GM12872 (cell line): Measurements from ENCODE around the gene FGF5.
A peak's percentile ranks its signal among the peaks of the same experiment; 100 is the strongest.

Experiments
- TF ChIP-seq, protein P1 (sequence below): IDR thresholded peaks from 3 replicates; pipeline ENCODE4 v1.5.1; 2011; ENCODE audit warnings: low read depth, mild to moderate bottlenecking, low read length, moderate library complexity; ENCODE audit not compliant: insufficient read depth

The FGF5 gene, protein sequence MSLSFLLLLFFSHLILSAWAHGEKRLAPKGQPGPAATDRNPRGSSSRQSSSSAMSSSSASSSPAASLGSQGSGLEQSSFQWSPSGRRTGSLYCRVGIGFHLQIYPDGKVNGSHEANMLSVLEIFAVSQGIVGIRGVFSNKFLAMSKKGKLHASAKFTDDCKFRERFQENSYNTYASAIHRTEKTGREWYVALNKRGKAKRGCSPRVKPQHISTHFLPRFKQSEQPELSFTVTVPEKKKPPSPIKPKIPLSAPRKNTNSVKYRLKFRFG

DNA sequence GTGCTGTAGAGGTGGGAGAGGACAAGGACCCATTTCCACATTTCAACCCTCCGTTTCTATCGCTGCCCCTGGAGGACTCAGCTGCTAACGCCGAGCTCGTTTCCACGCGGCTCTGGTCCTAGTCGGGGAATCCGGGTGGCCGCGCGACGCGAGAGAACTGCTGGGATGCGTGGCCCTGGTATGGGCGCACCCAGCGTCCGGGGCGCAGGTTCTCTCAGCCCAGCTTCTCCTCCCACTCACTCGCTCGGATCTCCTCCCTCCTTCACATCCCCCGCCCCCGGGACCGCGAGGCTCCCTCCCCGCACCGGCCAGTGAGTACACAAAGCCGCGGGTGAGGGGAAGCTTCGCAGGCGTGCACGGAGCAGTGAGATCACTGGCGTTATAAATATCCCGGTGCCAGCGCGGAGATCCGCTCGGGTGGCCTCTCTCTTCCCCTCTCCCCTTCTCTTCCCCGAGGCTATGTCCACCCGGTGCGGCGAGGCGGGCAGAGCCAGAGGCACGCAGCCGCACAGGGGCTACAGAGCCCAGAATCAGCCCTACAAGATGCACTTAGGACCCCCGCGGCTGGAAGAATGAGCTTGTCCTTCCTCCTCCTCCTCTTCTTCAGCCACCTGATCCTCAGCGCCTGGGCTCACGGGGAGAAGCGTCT is at the start of gene FGF5:
Gene FGF5, plus strand, starts transcription at position 412 of the 649 bp plus-strand sequence. Its CDS starts 161 bp downstream, at position 573.
- TF ChIP-seq, protein P1, sequence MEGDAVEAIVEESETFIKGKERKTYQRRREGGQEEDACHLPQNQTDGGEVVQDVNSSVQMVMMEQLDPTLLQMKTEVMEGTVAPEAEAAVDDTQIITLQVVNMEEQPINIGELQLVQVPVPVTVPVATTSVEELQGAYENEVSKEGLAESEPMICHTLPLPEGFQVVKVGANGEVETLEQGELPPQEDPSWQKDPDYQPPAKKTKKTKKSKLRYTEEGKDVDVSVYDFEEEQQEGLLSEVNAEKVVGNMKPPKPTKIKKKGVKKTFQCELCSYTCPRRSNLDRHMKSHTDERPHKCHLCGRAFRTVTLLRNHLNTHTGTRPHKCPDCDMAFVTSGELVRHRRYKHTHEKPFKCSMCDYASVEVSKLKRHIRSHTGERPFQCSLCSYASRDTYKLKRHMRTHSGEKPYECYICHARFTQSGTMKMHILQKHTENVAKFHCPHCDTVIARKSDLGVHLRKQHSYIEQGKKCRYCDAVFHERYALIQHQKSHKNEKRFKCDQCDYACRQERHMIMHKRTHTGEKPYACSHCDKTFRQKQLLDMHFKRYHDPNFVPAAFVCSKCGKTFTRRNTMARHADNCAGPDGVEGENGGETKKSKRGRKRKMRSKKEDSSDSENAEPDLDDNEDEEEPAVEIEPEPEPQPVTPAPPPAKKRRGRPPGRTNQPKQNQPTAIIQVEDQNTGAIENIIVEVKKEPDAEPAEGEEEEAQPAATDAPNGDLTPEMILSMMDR: no peak

DNA sequence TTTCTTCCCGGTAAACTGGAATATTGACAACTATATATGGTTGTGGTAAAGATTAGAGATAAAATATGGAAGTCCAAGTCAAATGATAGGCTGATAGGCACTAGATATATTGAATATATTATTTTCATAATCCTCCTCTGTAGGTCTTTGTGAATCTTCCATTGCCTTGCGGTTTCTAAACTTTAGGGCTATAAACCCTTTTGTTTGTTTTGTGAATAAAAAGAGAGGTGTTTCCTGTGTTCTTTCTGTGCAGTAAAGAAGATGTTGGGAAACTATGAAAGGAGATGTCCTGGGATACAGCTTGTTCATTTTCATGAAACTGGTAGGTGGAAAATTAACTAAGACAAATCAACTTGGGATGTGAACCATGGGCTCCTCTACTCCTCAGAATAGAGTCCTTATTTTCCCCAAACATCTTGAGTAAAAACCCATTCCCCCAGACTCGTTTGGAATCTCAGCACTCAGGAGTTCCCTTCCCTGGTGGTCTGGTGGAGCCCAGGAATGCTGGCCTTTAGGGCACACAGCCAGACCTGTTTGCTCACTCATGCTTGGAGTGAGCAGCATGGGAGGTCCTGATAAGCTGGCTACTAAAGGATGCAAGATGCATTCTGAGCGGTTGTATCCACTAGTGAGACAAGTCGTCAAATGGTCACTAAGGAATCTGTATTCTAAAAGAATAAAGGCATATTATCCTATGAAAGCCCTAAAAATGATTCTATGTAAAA is 47.0 kb upstream of the FGF5 start:
- TF ChIP-seq, protein P1: no peak

DNA sequence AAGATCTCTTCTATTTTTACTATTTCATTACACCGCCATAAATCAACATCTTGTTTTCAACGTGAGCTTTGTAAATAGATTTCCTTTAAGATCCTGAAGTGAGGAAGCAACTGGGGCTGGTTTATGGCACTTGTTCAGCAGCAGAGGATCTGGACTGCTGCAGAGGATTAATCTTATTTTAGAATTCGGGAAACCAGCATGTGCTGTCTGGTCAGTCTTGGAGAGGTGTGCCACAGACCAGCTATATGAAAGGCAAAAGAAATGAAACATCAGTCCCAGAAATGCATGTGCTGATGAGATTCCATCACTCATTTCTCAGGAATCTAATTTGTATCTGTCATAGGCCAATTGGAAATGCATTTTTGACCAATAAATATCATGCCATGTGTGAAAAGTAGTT is 45.8 kb upstream of the FGF5 start:
- TF ChIP-seq, protein P1: no peak

DNA sequence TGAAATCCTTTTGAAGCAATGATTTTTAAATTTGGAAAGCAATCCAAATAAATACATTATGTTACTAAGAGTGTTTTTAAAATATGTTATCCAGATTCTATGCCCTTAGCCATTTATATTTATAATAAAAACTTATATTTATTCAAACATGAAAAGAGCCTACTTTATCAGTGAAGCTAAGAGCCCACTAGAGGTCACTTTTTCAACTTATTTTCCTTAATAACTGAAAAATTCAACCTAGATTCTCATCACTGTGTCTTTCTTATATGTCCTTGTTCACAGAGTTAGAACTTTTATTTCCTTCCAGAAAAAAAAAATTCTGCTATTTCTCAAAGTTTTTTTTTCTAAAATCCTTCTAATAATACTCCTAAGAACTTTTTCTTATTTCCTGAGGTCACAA is 45.3 kb upstream of the FGF5 start:
- TF ChIP-seq, protein P1: peak; percentile 33; the same call in 1 of the 3 replicates

DNA sequence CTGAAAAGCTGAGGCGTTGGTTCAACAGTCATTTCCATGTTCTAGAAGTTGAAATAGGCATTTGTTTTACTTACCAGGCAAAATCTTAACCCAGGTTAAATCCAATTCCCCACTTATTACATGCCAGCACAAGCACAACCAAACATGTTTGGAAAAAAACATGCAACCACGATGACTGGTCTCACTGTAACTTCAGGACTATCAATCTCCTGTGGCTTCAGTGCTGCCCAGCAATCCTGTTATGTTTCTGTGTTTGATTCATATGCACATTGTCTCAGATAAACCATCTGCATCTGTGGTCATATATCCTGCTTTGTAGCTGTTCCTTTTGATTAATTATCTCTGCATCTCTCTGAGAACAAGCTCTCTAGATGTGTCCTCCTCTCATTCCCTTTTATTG is 40.9 kb upstream of the FGF5 start:
- TF ChIP-seq, protein P1: no peak

DNA sequence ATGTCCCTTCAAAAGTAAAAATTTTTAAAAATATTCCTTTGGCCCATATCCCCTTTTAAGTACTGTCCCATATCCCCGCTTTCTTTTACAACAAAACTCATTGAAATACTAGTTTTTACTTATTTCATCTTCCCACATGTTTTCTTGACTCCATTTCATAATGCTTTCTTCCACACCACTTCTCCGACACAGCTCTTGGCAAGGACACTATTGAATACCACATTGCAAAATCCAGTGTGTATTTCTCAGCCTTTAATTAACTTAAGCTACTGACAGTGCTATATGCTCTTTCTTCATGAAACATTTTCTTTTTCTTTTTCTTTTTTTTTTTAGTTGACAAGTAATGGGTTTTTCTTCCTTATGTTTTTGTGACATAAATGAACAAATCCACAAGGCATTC is 40.4 kb upstream of the FGF5 start:
- TF ChIP-seq, protein P1: no peak

DNA sequence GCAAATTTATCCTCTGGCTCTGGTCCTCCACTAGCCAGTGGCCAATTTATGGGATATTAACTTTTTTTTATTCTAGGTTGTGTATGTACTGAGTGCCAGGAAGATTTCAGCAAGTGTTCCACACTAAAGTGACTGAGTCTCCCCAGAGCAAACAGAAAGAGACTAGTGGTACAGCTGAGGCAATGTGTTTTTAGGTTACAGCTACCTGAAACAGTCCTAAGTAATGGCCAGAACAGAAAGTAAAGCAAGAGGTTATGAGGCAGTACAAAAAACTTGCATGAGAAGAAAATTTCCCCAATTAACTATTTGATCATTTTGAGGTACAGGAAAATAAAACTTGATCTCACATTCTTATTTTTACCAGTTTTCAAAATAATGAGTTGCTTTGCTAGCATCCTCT is 38.0 kb upstream of the FGF5 start:
- TF ChIP-seq, protein P1: no peak
